ENCODE data around the gene SLU7. TPM values are rescaled to one million over a fixed set of nuclear protein-coding genes. Genes with fewer than 3 reads are reported as not detected.

The SLU7 gene
- total and polyA plus RNA-seq, 2 of the 4 experiments (the other 2 are of a cell fraction) = 15.9 to 34.2 TPM

DNA sequence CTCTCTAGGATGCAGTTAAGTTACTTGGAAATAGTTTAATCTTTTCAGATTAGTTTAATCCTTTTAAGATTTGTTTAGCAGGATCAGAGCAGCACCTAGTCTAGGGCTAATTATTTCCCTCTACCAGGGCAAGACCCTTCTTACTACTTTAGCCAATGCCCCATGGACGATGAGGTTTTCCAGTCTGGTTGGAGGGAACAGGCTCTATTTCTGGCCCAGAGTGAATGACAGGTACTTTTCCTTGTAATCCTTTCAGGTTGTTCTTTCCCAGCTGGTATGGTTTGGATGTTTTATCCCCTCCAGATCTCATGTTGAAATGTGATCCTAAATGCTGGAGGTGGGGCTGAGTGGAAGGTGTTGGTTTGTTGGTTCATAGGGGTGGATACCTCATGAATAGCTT is 30.0 kb upstream of the SLU7 start:
- no peak for ATAC-seq (ENCODE audit: low read depth)
- dilution Hi-C loops (cut with HindIII; ENCODE audit: low sequenced_read_pairs, unreplicated experiment) = no loop called here

More for the DNA sequence above, 30.0 kb upstream of the SLU7 start:
- Histone ChIP-seq H2BK20ac (ENCODE audit: low read depth, low read length) (no peak overlapping the region), H2AK9ac (replicated peaks; ENCODE audit: low read depth, low read length, poor library complexity) (no peak overlapping the region), H4K5ac (ENCODE audit: low read depth, low read length) (no peak overlapping the region), H2BK5ac (ENCODE audit: low read depth, low read length, poor library complexity, severe bottlenecking) (no peak overlapping the region), H3K27ac (ENCODE audit: insufficient read depth, low read length) (no peak overlapping the region), H4K20me1 (ENCODE audit: insufficient read depth, low read length) (no peaks in the 10 kb centered on the region), H2BK120ac (ENCODE audit: low read depth, low read length) (no peak overlapping the region), H4K91ac (ENCODE audit: insufficient read depth, low read depth, low read length) (no peak overlapping the region), H3K36me3 (ENCODE audit: control insufficient read depth, insufficient read depth, low read length) (no peaks in the 10 kb centered on the region), H3K4me1 (ENCODE audit: control insufficient read depth, insufficient read depth, low read length) (no peaks in the 10 kb centered on the region), H4K8ac (ENCODE audit: low read depth in 2 of 2, low read length in 2 of 2) (no peak overlapping the region), H2BK15ac (ENCODE audit: low read depth, low read length) (no peak overlapping the region), H3K23ac (ENCODE audit: low read depth, low read length) (no peak overlapping the region), H3K79me1 (ENCODE audit: low read depth in 1 of 2, low read length in 2 of 2) (no peaks in the 10 kb centered on the region), H3K4ac (ENCODE audit: low read depth, low read length) (no peak overlapping the region), H2AFZ (replicated peaks; ENCODE audit: low read length, poor library complexity) (no peak overlapping the region), H3K18ac (ENCODE audit: low read depth, low read length) (no peak overlapping the region), H3K27me3 (ENCODE audit: control insufficient read depth, insufficient read depth, low read length) (peaks cover 9% of the 10 kb centered on the region), H3K9me3 (ENCODE audit: control insufficient read depth, insufficient read depth, low read length) (no peaks in the 10 kb centered on the region), H3K4me2 (ENCODE audit: low read depth, low read length) (no peak overlapping the region), H3K9ac (ENCODE audit: low read depth, low read length) (no peak overlapping the region), H3K4me3 (ENCODE audit: insufficient read depth, low read depth, low read length) (no peak overlapping the region), H2AK5ac (ENCODE audit: low read depth, low read length) (no peak overlapping the region), H3K56ac (ENCODE audit: extremely low read depth, insufficient read depth, low read length) (no peak overlapping the region), H3K14ac (replicated peaks; ENCODE audit: low read depth, low read length) (no peak overlapping the region), H3K9me1 (ENCODE audit: insufficient read depth, low read length) (no peaks in the 10 kb centered on the region)
- DNase-seq = no peak
- TF ChIP-seq MAFK (IDR thresholded peaks at IDR 0.05; ENCODE audit: low read depth, low read length) (no peak), MAZ (IDR thresholded peaks at IDR 0.05; ENCODE audit: borderline replicate concordance, low read depth, low read length) (no peak), BHLHE40 (IDR thresholded peaks at IDR 0.05; ENCODE audit: low read depth, low read length) (no peak), SMC3 (IDR thresholded peaks at IDR 0.05; ENCODE audit: low read depth, low read length) (no peak), RAD21 (IDR thresholded peaks at IDR 0.05; ENCODE audit: low read length) (no peak), CEBPB (IDR thresholded peaks at IDR 0.05; ENCODE audit: low read depth, low read length) (no peak)
- TF ChIP-seq, protein P1, sequence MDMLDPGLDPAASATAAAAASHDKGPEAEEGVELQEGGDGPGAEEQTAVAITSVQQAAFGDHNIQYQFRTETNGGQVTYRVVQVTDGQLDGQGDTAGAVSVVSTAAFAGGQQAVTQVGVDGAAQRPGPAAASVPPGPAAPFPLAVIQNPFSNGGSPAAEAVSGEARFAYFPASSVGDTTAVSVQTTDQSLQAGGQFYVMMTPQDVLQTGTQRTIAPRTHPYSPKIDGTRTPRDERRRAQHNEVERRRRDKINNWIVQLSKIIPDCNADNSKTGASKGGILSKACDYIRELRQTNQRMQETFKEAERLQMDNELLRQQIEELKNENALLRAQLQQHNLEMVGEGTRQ (IDR thresholded peaks at IDR 0.05; ENCODE audit: low read depth, low read length) = no peak
- ChIA-PET CTCF (interaction anchor here (1.1 kb wide), 1 partner anchor 10 kb away, joined by 5 read pairs; no protein-coding TSS in a partner anchor), POLR2A (ENCODE audit: unreplicated experiment) (no interaction called here)
- in situ Hi-C loops (cut with MboI; ENCODE audit: low sequenced_read_pairs) = no loop called here
- BruUV-seq (replicated peaks) = no TSS peak
- intact Hi-C loops (cut with micrococcal nuclease) = no loop called here
- WGBS, 2 experiments (ENCODE audit: extremely low coverage in 2 of 2, insufficient read length in 1 of 2) = no CpG with 5 or more reads among the region's 1 CpG

Measured in IMR-90 (cell line).